HCT116 (cell line): ENCODE measurements around the gene SAMSN1.

ENCODE experiments used
- POLR2A ChIP-seq: IDR thresholded peaks from 2 replicates; pipeline ENCODE4 v1.7.0; 2011; ENCODE audit warnings: borderline replicate concordance; ENCODE audit not compliant: insufficient read depth, insufficient read length; ENCODE audit errors: extremely low read depth
- POLR2AphosphoS5 ChIP-seq: IDR thresholded peaks from 2 replicates; pipeline ENCODE4 v1.6.1; 2011; ENCODE audit warnings: mild to moderate bottlenecking, low read depth, low read length, moderate library complexity
- TCF7L2 ChIP-seq: IDR thresholded peaks from 2 replicates; pipeline ENCODE4 v1.7.0; 2011; ENCODE audit warnings: borderline replicate concordance, inconsistent platforms; ENCODE audit not compliant: insufficient read depth, insufficient read length; ENCODE audit errors: extremely low read depth
- YY1 ChIP-seq: IDR thresholded peaks from 2 replicates; pipeline ENCODE4 v1.6.1; 2011; ENCODE audit warnings: low read length, low read depth, moderate library complexity, mild to moderate bottlenecking; ENCODE audit not compliant: insufficient replicate concordance; ENCODE audit errors: extremely low read depth
- TF ChIP-seq, protein P1 (sequence below), 3 experiments: fragments of 200-600 bp in 1 of 3; sonication (generic) in 1 of 3; IDR thresholded peaks in 2 of 3; conservative IDR thresholded peaks in 1 of 3; 2 replicates each; pipeline ENCODE4 v1.5.1; 2012 to 2017; ENCODE audit warnings: low read depth in 2 of 3, low read length in 2 of 3, antibody characterized with exemption in 1 of 3, borderline replicate concordance in 1 of 3, control low read depth in 1 of 3, mild to moderate bottlenecking in 1 of 3, mixed read lengths in 1 of 3, mixed run types in 1 of 3, moderate library complexity in 1 of 3; ENCODE audit not compliant: insufficient read depth in 1 of 3
- TF ChIP-seq, protein P2 (sequence below): IDR thresholded peaks from 2 replicates; pipeline ENCODE4 v1.6.1; 2012; ENCODE audit warnings: low read depth

GRCh38 chr21:14487490-14488432 lies 58.4 kb downstream of the SAMSN1 start:
- TF ChIP-seq, protein P1, sequence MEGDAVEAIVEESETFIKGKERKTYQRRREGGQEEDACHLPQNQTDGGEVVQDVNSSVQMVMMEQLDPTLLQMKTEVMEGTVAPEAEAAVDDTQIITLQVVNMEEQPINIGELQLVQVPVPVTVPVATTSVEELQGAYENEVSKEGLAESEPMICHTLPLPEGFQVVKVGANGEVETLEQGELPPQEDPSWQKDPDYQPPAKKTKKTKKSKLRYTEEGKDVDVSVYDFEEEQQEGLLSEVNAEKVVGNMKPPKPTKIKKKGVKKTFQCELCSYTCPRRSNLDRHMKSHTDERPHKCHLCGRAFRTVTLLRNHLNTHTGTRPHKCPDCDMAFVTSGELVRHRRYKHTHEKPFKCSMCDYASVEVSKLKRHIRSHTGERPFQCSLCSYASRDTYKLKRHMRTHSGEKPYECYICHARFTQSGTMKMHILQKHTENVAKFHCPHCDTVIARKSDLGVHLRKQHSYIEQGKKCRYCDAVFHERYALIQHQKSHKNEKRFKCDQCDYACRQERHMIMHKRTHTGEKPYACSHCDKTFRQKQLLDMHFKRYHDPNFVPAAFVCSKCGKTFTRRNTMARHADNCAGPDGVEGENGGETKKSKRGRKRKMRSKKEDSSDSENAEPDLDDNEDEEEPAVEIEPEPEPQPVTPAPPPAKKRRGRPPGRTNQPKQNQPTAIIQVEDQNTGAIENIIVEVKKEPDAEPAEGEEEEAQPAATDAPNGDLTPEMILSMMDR (IDR thresholded peaks at IDR 0.05 in 2 of 3, conservative IDR thresholded peaks at IDR 0.05 in 1 of 3; ENCODE audit: borderline replicate concordance in 1 of 3, insufficient read depth in 1 of 3, low read depth in 2 of 3, low read length in 2 of 3): no peak
- TF ChIP-seq TCF7L2: no peak
- TF ChIP-seq POLR2AphosphoS5: no peak
- TF ChIP-seq, protein P2, sequence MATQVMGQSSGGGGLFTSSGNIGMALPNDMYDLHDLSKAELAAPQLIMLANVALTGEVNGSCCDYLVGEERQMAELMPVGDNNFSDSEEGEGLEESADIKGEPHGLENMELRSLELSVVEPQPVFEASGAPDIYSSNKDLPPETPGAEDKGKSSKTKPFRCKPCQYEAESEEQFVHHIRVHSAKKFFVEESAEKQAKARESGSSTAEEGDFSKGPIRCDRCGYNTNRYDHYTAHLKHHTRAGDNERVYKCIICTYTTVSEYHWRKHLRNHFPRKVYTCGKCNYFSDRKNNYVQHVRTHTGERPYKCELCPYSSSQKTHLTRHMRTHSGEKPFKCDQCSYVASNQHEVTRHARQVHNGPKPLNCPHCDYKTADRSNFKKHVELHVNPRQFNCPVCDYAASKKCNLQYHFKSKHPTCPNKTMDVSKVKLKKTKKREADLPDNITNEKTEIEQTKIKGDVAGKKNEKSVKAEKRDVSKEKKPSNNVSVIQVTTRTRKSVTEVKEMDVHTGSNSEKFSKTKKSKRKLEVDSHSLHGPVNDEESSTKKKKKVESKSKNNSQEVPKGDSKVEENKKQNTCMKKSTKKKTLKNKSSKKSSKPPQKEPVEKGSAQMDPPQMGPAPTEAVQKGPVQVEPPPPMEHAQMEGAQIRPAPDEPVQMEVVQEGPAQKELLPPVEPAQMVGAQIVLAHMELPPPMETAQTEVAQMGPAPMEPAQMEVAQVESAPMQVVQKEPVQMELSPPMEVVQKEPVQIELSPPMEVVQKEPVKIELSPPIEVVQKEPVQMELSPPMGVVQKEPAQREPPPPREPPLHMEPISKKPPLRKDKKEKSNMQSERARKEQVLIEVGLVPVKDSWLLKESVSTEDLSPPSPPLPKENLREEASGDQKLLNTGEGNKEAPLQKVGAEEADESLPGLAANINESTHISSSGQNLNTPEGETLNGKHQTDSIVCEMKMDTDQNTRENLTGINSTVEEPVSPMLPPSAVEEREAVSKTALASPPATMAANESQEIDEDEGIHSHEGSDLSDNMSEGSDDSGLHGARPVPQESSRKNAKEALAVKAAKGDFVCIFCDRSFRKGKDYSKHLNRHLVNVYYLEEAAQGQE: no peak
- no peak for TF ChIP-seq POLR2A
- no peak for TF ChIP-seq YY1
